ENCODE data around the gene ZNF268.

ZNF268 gene

GRCh38 chr12:133181238-133181959, at the start of gene ZNF268:
Gene ZNF268, plus strand, starts transcription at chr12:133181495. Its CDS starts 503 bp downstream, at chr12:133181998.
- peak within 1 kb of the TSS; percentile 98 to 99 for H3K4me3 Mint-ChIP-seq
- H3K9me3 Mint-ChIP-seq: peaks cover 56 to 76% of the 10 kb centered on the region in 2 donors
- H3K27me3 Mint-ChIP-seq: no peaks in the 10 kb centered on the region
- DNase-seq: peak; percentile 91 to 95
- peaks cover 22% of the 10 kb centered on the region for H3K4me1 Mint-ChIP-seq
- peak; percentile 99 for ATAC-seq
- peak within 1 kb of the TSS; percentile 96 for H3K27ac Mint-ChIP-seq

- peaks cover 55 to 68% of the 10 kb centered on the region in 2 donors for H3K9me3 Mint-ChIP-seq
- no peak overlapping the region for H3K4me3 Mint-ChIP-seq
- DNase-seq (no peak), ATAC-seq (no peak)
- H3K4me1 Mint-ChIP-seq: peaks cover 7% of the 10 kb centered on the region
- peak overlapping the region in 1 of 2 donors; percentile 6 for H3K27ac Mint-ChIP-seq
- no peaks in the 10 kb centered on the region for H3K27me3 Mint-ChIP-seq
Measured at GRCh38 chr12:133135747-133136146, 45.5 kb upstream of the ZNF268 start.

DNA sequence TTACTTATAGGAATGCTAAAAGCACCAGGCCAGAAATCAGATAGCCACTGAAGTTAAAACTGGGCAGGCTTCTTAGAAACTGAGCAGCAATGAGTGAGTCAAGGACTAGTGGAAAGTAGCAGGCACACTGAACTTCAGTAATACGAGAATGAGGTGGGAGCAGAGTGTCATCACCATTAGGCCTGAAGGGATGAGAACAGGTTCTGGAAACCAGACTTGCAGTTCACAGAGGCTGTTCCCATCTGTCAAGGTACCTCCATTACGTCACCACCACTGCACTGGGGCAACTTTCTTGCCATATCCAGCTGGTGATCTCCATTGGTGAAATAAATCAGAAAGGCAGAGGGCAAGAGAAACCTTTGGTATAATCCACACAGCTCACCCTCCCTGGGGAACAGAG, 35.3 kb upstream of the ZNF268 start:
- DNase-seq (no peak), ATAC-seq (no peak)
- Mint-ChIP-seq H3K27me3 (no peaks in the 10 kb centered on the region), H3K9me3 (peaks cover 45 to 58% of the 10 kb centered on the region in 2 donors), H3K27ac (no peak overlapping the region), H3K4me3 (no peak overlapping the region), H3K4me1 (no peaks in the 10 kb centered on the region)

GRCh38 chr12:133156125-133156690, 25.1 kb upstream of the ZNF268 start:
- ATAC-seq (no peak), DNase-seq (no peak)
- Mint-ChIP-seq H3K4me1 (no peaks in the 10 kb centered on the region), H3K27me3 (no peaks in the 10 kb centered on the region), H3K27ac (no peak overlapping the region), H3K9me3 (peaks cover 59 to 88% of the 10 kb centered on the region in 2 donors), H3K4me3 (no peak overlapping the region)

DNA sequence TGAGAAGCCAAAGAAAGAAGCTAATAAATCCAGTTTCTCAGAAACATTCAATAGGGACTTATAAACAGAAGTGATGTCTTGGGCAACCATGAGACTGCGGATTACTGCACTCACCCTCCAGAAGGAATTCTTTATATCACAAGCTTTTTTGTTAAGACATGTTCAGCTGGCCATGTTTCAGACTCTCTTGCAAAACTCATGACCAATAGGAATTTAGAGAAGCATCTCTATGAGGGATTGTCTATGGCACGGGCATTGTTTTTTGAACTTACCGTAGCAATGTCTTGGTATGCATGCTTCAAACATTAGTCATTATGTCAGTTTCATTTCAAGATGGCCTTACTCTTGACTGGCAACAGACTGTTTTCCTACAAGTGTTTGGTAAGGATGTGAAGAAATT, 15.5 kb upstream of the ZNF268 start:
- no peaks in the 10 kb centered on the region for H3K4me1 Mint-ChIP-seq
- H3K27me3 Mint-ChIP-seq: no peaks in the 10 kb centered on the region
- ATAC-seq (no peak), DNase-seq (no peak)
- H3K4me3 Mint-ChIP-seq: no peak overlapping the region
- peaks cover 39 to 48% of the 10 kb centered on the region in 2 donors for H3K9me3 Mint-ChIP-seq
- no peak overlapping the region for H3K27ac Mint-ChIP-seq

DNA sequence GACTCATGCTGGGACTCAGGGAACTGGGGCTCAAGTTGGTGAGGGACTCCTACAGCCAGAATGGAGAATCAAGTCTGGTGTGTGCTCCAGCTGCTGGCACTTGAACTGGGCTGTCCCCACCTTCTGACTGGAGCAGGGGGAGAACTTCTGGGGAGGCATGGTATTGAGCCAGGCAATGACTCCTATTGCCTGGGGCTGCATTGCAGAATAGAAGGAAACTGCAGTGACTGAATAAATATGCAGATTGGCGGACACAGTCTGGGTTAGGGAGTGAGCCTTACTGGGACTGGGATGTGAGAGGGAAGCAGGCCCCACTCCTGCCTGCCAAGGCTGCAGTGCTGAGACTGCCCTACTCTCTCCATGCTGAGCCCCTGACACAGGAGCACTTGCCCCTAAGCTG, 8.8 kb upstream of the ZNF268 start:
- H3K27ac Mint-ChIP-seq: no peak overlapping the region
- ATAC-seq: no peak
- no peak for DNase-seq
- H3K9me3 Mint-ChIP-seq: peaks cover 47 to 54% of the 10 kb centered on the region in 2 donors
- no peaks in the 10 kb centered on the region for H3K27me3 Mint-ChIP-seq
- H3K4me3 Mint-ChIP-seq: no peak overlapping the region
- H3K4me1 Mint-ChIP-seq: no peaks in the 10 kb centered on the region

- ATAC-seq (no peak), DNase-seq (no peak)
- Mint-ChIP-seq H3K27me3 (no peaks in the 10 kb centered on the region), H3K4me1 (no peaks in the 10 kb centered on the region), H3K4me3 (no peak overlapping the region), H3K27ac (no peak overlapping the region), H3K9me3 (peaks cover 53 to 64% of the 10 kb centered on the region in 2 donors)
Measured at GRCh38 chr12:133174901-133175300, 6.4 kb upstream of the ZNF268 start.

- H3K27me3 Mint-ChIP-seq: no peaks in the 10 kb centered on the region
- no peak for ATAC-seq
- peaks cover 58 to 79% of the 10 kb centered on the region in 2 donors for H3K9me3 Mint-ChIP-seq
- DNase-seq: no peak
- H3K4me3 Mint-ChIP-seq: no peak overlapping the region
- H3K4me1 Mint-ChIP-seq: peaks cover 22% of the 10 kb centered on the region
- H3K27ac Mint-ChIP-seq: no peak overlapping the region
Measured at GRCh38 chr12:133180669-133181068, 626 bp upstream of the ZNF268 start.

DNA sequence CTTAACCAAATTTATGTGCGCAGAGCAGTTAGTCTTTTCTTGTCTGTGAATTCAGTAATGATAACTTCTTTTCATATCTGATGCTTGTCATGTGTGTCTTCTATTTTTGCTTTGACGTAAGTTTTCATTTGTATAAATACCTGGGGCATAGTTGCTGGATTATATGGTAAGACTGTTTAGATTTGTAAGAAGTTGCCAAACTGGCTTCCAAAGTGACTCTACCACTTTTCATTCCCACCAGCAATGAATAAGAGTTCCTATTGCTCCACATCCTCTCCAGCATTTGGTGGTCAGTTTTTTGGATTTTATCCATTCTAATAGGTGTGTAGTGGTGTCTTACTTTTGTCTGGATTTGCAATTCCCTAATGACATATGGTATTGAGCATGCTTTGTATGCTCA, 8.9 kb downstream of the ZNF268 start:
- Mint-ChIP-seq H3K27me3 (no peaks in the 10 kb centered on the region), H3K4me1 (no peaks in the 10 kb centered on the region), H3K9me3 (peaks cover 57 to 71% of the 10 kb centered on the region in 2 donors), H3K4me3 (no peak overlapping the region), H3K27ac (no peak overlapping the region)
- ATAC-seq: no peak
- no peak for DNase-seq

- Mint-ChIP-seq H3K27me3 (no peaks in the 10 kb centered on the region), H3K27ac (peak overlapping the region in 1 of 2 donors; percentile 81), H3K4me3 (no peak overlapping the region), H3K9me3 (peaks cover 52 to 69% of the 10 kb centered on the region in 2 donors), H3K4me1 (no peaks in the 10 kb centered on the region)
- DNase-seq (no peak), ATAC-seq (no peak)
Measured at GRCh38 chr12:133192847-133193246, 11.6 kb downstream of the ZNF268 start.

DNA sequence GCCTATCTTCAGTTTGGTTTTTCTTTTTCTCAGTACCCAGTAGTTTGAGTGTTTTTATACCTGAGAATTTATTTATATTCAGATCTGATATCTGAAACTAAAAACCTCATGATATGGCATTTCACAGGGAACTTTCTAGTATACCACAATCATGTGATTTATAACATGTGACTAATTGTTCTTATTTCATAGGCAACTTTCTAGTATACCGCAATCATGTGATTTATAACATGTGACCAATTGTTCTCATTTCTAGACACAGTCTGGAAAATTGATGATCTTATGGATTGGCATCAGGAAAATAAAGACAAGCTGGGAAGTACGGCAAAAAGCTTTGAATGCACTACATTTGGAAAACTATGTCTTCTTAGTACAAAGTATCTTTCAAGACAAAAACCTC, 20.6 kb downstream of the ZNF268 start:
- DNase-seq: no peak
- Mint-ChIP-seq H3K4me3 (no peak overlapping the region), H3K9me3 (peaks cover 42 to 61% of the 10 kb centered on the region in 2 donors), H3K27ac (no peak overlapping the region), H3K27me3 (no peaks in the 10 kb centered on the region), H3K4me1 (no peaks in the 10 kb centered on the region)
- ATAC-seq: no peak

GRCh38 chr12:133202493-133203343, 21.4 kb downstream of the ZNF268 start:
- no peaks in the 10 kb centered on the region for H3K27me3 Mint-ChIP-seq
- no peaks in the 10 kb centered on the region for H3K4me1 Mint-ChIP-seq
- H3K9me3 Mint-ChIP-seq: peaks cover 42 to 61% of the 10 kb centered on the region in 2 donors
- ATAC-seq (no peak), DNase-seq (no peak)
- peak overlapping the region in 1 of 2 donors; percentile 82 for H3K27ac Mint-ChIP-seq
- no peak overlapping the region for H3K4me3 Mint-ChIP-seq

DNA sequence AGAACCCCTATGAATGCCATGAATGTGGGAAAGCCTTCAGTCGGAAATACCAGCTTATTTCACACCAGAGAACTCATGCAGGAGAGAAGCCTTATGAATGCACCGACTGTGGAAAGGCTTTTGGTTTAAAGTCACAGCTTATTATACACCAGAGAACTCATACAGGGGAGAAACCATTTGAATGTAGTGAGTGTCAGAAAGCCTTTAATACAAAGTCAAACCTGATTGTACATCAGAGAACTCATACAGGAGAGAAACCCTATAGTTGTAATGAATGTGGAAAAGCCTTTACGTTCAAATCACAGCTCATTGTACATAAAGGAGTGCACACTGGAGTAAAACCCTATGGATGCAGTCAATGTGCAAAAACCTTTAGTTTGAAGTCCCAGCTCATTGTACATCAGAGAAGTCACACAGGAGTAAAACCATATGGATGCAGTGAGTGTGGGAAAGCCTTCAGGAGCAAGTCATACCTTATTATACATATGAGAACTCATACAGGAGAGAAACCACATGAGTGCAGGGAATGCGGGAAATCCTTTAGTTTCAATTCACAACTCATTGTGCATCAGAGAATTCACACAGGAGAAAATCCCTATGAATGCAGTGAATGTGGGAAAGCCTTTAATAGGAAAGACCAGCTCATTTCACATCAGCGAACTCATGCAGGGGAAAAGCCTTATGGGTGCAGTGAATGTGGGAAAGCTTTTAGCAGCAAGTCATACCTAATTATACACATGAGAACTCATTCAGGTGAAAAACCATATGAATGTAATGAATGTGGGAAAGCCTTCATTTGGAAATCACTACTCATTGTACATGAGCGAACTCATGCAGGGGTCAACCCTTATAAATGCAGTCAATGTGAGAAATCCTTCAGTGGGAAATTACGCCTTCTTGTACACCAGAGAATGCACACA, 22.3 kb downstream of the ZNF268 start:
- H3K27ac Mint-ChIP-seq: peak overlapping the region in 1 of 2 donors; percentile 82

DNA sequence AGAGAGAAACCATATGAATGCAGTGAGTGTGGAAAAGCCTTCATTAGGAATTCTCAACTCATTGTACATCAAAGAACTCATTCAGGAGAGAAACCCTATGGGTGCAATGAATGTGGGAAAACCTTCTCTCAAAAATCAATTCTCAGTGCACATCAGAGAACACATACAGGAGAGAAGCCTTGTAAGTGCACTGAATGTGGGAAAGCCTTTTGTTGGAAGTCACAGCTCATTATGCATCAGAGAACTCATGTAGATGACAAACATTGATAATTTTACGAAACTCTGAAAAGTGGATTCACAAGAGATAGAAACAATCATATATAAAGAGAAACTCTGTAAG, 22.9 kb downstream of the ZNF268 start:
- H3K27ac Mint-ChIP-seq: peak overlapping the region in 1 of 2 donors; percentile 67
- no peak for DNase-seq
- no peaks in the 10 kb centered on the region for H3K4me1 Mint-ChIP-seq
- no peaks in the 10 kb centered on the region for H3K27me3 Mint-ChIP-seq
- no peak for ATAC-seq
- no peak overlapping the region for H3K4me3 Mint-ChIP-seq
- peaks cover 46 to 61% of the 10 kb centered on the region in 2 donors for H3K9me3 Mint-ChIP-seq

More for the DNA sequence above, 22.3 kb downstream of the ZNF268 start:
- no peak overlapping the region for H3K4me3 Mint-ChIP-seq
- H3K4me1 Mint-ChIP-seq: no peaks in the 10 kb centered on the region
- DNase-seq (no peak), ATAC-seq (no peak)
- no peaks in the 10 kb centered on the region for H3K27me3 Mint-ChIP-seq
- H3K9me3 Mint-ChIP-seq: peaks cover 45 to 61% of the 10 kb centered on the region in 2 donors

DNA sequence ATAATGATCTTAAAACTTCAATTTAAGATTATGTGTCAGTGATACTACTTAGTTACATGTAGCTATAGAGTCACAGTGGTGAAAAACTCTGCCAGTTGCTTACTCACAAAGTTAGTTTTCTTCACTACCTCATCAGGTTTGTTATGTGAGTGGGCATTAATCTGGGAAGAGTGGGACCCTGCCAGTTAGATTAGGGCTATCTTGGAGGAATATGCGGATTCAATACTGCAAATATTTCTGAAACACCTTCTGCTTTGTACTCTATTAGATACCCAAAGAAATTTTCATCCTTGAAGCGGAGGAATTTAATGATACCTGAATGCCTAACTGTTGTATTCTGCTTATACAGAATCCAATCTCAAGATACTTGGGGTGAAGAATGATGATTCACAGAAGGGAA, 25.1 kb downstream of the ZNF268 start:
- Mint-ChIP-seq H3K9me3 (peaks cover 28 to 55% of the 10 kb centered on the region in 2 donors), H3K4me3 (no peak overlapping the region), H3K27ac (no peak overlapping the region), H3K27me3 (no peaks in the 10 kb centered on the region), H3K4me1 (no peaks in the 10 kb centered on the region)
- DNase-seq: no peak
- ATAC-seq: no peak
